ENCODE data around the gene MRPL38. TPM values are rescaled to one million over a fixed set of nuclear protein-coding genes. Genes with fewer than 3 reads are reported as not detected.

MRPL38 gene
- total RNA-seq, 1 experiment from 2014 or later = 219 TPM

GRCh38 chr17:75940727-75941441, 36.2 kb upstream of the MRPL38 start, which contains the start of gene FBF1 (continued):
- TF ChIP-seq POLR2AphosphoS5 (IDR thresholded peaks at IDR 0.05; ENCODE audit: low read depth, low read length) (peak; percentile 97), TCF7L2 (IDR thresholded peaks at IDR 0.05; ENCODE audit: borderline replicate concordance, extremely low read depth, insufficient read depth, insufficient read length) (peak; percentile 85), EZH2 (IDR thresholded peaks at IDR 0.05) (no peak), SP1 (IDR thresholded peaks at IDR 0.05; ENCODE audit: low read depth) (peak; percentile 77)

GRCh38 chr17:75937652-75938051, 33.0 kb upstream of the MRPL38 start:
- Histone ChIP-seq H3K79me2 (ENCODE audit: insufficient read depth, low read length) (no peaks in the 10 kb centered on the region), H3K9me3 (ENCODE audit: control insufficient read depth in 1 of 2, insufficient read depth in 1 of 2, low read depth in 1 of 2, low read length in 2 of 2) (no peaks in the 10 kb centered on the region), H3K9ac (ENCODE audit: low read length) (no peak overlapping the region), H3K36me3 (ENCODE audit: control insufficient read depth in 1 of 2, insufficient read depth in 2 of 2, low read length in 2 of 2) (no peaks in the 10 kb centered on the region), H3K27ac (ENCODE audit: low read depth, low read length) (no peak overlapping the region), H3K9me2 (ENCODE audit: insufficient read depth) (no peaks in the 10 kb centered on the region), H3K4me2 (ENCODE audit: low read length) (no peak overlapping the region), H3K27me3 (ENCODE audit: insufficient read depth, low read length) (no peaks in the 10 kb centered on the region), H4K20me1 (ENCODE audit: insufficient read depth) (no peaks in the 10 kb centered on the region), H2AFZ (ENCODE audit: low read depth, low read length, poor library complexity, severe bottlenecking) (no peak overlapping the region), H3K4me3 (replicated peaks in 1 of 2; ENCODE audit: low read depth in 1 of 2, low read length in 2 of 2) (no peak overlapping the region), H3K4me1 (ENCODE audit: control insufficient read depth in 1 of 2, insufficient read depth in 2 of 2, low read length in 2 of 2) (peaks cover 10 to 17% of the 10 kb centered on the region in 2 experiments)
- no peak for DNase-seq (ENCODE audit: low read depth, low spot score)
- RAD21 ChIA-PET (ENCODE audit: low non-redundant PET in 1 of 2, low total read pairs in 2 of 2, uncharacterized antibody in 2 of 2, unreplicated experiment in 2 of 2) = no interaction called here
- no TSS peak for BruUV-seq (replicated peaks)
- TF ChIP-seq ELF1 (IDR thresholded peaks at IDR 0.05; ENCODE audit: borderline replicate concordance, low read depth) (no peak), REST (IDR thresholded peaks at IDR 0.05; ENCODE audit: low read depth) (no peak), JUND (IDR thresholded peaks at IDR 0.05) (no peak), TCF7L2 (IDR thresholded peaks at IDR 0.05; ENCODE audit: borderline replicate concordance, extremely low read depth, insufficient read depth, insufficient read length) (no peak), YY1 (IDR thresholded peaks at IDR 0.05; ENCODE audit: extremely low read depth, insufficient replicate concordance, low read depth, low read length) (no peak), SRF (IDR thresholded peaks at IDR 0.05; ENCODE audit: low read depth) (no peak), SIN3A (IDR thresholded peaks at IDR 0.05; ENCODE audit: low read depth) (no peak), POLR2AphosphoS5 (IDR thresholded peaks at IDR 0.05; ENCODE audit: low read depth, low read length) (no peak), CBX3 (IDR thresholded peaks at IDR 0.05; ENCODE audit: low read depth) (no peak), EZH2phosphoT487 (IDR thresholded peaks at IDR 0.05; ENCODE audit: borderline replicate concordance) (no peak), ZFX (IDR thresholded peaks at IDR 0.05) (no peak), CTCF (IDR thresholded peaks at IDR 0.05 in 2 of 3, conservative IDR thresholded peaks at IDR 0.05 in 1 of 3; ENCODE audit: borderline replicate concordance in 1 of 3, insufficient read depth in 1 of 3, low read depth in 2 of 3, low read length in 2 of 3) (no peak), ATF3 (IDR thresholded peaks at IDR 0.05) (no peak), MAX (IDR thresholded peaks at IDR 0.05) (no peak), SP1 (IDR thresholded peaks at IDR 0.05; ENCODE audit: low read depth) (no peak)
- POLR2A ChIA-PET = no interaction called here
- CTCF ChIA-PET = no interaction called here
- intact Hi-C loops (cut with micrococcal nuclease) = no loop called here
- no peak for ATAC-seq
